Adipose tissue (tissue), 3 donors: ENCODE measurements around the gene PREPL. TPM values are rescaled to one million over a fixed set of nuclear protein-coding genes. Genes with fewer than 3 reads are reported as not detected.

Experiments used
- H3K27ac ChIP-seq: one replicate; pipeline ENCODE4 v1.5.1; 2013; ENCODE audit warnings: low read depth, low read length
- WGBS, 3 donors: extraction: QIAGEN DNeasy Blood & Tissue Kit; methylation state at CpG; one replicate each; pipeline ENCODE4 v1.1.7; 2013; 5-methylcytosine and 5-hydroxymethylcytosine counted together
- polyA plus RNA-seq, 3 donors: library from polyadenylated mRNA; stranded (reverse); fragments of 200-250 nt; gene quantifications; one replicate each; pipeline ENCODE4 v1.2.3, GENCODE V29; 2013
- donor health status: healthy with polysubstance abuse.
- donor health status: Bipolar disorder and iron deficiency.
- donor health status: healthy.

PREPL gene
- polyA plus RNA-seq, 3 donors = 9.2 to 16.8 (median 12.8) TPM

DNA sequence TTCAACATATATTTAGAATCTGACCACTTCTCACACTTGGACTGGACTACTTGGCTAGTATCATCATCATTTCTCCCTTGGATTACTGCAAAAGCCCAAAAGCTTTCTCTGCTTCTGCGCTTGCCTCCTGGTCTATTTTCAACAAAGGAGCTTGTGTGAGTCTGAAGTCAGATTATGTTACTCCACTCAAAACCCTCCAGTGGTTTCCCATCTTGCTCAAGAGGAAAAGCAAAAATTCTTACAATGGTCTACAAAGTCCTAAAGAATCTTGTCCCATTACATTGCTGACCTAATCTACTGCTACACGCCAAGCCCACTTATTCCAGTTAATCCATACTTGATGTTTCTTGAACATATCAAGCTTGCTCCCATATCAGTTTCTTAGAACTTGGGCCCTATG, 9.6 kb downstream of the PREPL start:
- WGBS, 3 donors = 55 to 82% (median 60%) methylated on average over 2 of the region's 2 CpGs

DNA sequence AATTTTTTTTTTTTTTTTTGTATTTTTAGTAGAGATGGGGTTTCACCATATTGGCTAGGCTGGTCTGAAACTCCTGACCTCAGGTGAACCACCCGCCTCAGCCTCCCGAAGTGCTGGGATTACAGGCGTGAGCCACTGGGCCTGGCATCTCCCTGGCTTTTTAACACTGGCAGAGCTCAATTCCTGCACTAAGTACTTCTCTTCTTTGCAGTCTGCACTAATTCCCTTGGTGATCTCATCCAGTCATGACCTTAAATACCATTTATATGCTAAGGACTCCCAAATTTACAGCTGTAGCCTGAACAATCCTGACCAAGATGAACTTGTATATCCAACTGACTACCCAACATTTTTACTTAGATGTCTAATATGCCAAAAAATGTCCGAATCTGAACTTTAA, 10.2 kb downstream of the PREPL start:
- no peak overlapping the region for H3K27ac ChIP-seq
- WGBS, 3 donors = 65 to 77% (median 75%) methylated on average over 4 of the region's 4 CpGs

More for the DNA sequence above, 9.6 kb downstream of the PREPL start:
- no peak overlapping the region for H3K27ac ChIP-seq

DNA sequence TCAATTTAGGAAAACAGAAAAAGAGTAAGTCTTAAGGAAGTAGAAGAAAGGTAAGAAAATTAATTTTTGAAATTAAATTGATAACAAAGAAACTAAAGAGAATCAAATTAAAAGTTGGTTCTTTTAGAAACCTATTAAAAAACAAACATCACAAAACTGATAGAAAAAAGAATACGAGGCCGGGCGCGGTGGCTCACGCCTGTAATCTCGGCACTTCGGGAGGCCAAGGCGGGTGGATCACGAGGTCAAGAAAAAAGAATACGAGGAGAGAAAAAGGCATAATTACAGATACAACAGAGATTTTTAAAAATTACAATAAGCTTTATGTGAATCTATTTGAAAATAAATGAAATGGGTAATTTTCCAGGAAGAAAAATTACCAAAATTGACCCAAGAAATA, 11.8 kb downstream of the PREPL start:
- 97 to 99% (median 98%) methylated on average over 10 of the region's 10 CpGs for WGBS, 3 donors
- H3K27ac ChIP-seq = no peak overlapping the region

DNA sequence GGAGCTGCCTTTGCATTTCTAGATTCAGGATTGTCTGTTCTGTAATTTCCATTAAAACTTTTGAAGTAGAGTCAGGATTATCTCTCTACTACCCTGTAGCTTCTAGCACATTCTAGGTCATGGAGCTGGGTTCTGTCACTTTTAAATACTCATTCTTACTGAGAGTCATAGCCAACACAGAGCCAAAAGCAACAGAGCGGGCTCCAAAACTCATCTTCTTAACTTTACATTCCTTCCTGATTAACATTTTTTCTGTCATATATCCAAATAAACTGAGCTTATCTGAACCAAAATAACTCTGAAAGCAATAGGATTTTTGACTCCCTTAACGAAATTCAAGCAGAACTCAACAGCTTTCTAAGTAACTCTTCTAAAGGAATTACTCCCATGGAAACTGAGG, 12.9 kb downstream of the PREPL start:
- 59 to 70% (median 61%) methylated on average over 2 of the region's 2 CpGs for WGBS, 3 donors
- no peak overlapping the region for H3K27ac ChIP-seq

DNA sequence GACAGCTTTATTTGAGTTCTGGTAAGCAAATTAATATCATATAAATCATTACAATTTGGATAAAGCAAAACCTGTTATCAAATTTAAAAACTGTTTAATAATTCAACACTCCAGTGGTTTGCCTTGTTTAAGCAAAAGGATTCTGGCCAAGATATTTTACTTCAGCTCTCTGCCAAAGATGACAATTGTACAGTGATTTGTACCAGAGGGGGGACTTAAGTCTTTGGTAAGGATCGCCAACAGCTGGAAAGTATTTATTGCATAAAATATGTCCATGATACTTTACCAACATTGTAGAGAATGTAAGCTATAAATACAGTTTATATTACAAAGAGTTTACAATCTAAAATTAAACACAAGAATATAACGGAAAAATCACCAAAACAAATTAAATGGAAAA, 13.8 kb downstream of the PREPL start:
- no peak overlapping the region for H3K27ac ChIP-seq
- 44 to 68% (median 65%) methylated on average over 2 of the region's 2 CpGs for WGBS, 3 donors

DNA sequence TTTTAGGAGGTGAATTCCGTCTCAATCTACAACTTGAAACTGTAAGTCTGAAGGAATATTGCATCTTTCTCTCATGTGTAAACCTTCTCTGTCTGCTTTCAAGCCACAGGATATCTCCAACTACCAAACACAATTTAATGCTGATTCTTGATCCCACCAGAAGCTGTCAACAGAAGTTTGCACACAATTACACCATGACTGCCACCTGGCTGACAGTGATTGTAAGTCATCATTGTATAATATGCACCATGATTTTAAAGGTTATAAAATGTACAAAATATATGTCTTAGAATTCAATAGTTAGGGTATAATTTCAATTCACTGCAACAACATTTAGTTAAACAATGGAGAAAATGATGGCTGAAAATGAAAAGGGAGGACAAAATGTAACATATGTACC, 18.4 kb downstream of the PREPL start:
- 65 to 91% (median 87%) methylated on average over 1 of the region's 1 CpG for WGBS, 3 donors
- no peak overlapping the region for H3K27ac ChIP-seq

DNA sequence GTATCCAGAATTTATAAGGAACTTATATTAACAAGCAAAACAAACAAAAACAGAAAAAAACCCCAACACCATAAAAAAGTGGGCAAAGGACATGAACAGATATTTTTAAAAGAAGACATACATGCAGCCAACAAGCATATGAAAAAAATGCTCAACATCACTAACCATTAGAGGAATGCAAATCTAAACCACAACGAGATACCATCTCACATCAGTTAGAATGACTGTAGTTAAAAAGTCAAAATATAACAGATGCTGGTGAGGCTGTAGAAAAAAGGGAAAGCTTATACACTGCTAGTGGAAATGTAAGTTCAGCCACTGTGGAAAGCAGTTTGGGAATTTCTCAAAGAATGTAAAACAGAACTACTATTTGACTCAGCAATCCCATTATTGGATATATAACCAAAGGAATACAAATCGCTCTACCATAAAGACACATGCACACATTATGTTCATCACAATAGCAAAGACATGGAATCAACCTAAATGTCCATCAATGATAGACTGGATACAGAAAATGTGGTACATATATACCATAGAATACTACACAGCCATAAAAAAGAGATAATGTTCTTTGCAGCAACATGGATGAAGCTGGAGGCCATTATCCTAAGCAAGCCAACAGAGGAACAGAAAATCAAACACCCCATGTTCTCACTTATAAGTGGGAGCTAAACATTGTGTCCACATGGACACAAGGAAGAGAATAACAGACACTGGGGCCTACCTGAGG, 25.3 kb downstream of the PREPL start:
- H3K27ac ChIP-seq = no peak overlapping the region
- 94 to 96% (median 96%) methylated on average over 2 of the region's 2 CpGs for whole genome bisulfite sequencing, 3 donors

DNA sequence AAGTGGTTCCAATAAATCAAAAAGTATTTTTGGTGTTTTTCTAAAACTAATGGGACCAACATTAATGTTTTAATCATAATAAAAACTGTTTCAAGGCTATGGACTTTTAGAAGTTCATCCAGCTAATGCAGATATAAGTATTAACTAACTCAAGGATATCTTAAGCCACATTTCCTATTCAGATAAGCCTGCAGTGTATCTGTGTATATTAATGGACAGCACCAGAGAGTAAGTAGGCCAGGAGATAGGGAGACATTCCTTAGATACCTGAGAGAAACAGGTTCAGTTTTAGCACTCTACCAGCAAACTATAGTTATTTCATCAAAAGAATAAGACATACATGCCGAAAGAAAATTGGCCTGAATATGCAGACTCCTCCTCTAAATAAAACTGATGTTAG, 27.3 kb downstream of the PREPL start:
- 22 to 91% (median 84%) methylated on average over 1 of the region's 1 CpG for WGBS, 3 donors
- no peak overlapping the region for H3K27ac ChIP-seq

DNA sequence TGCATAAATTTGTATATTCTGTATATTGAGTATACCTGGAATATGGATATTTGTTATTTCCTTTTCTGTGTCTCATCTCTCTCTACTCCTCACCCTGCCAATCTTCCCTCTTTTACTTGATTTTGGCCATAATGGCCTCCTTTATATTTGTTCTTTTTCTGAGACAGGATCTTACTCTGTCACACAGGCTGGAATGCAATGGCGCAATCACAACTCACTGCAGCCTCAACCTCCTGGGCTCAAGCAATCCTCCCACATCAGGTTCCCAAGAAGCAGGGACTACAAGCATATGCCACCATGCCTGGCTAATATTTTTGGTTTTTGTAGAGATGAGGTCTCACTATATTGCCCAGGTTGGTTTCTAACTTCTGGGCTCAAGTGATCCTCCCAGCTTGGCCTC, 30.5 kb downstream of the PREPL start:
- 98 to 100% (median 100%) methylated on average over 1 of the region's 1 CpG for WGBS, 3 donors
- no peak overlapping the region for H3K27ac ChIP-seq

DNA sequence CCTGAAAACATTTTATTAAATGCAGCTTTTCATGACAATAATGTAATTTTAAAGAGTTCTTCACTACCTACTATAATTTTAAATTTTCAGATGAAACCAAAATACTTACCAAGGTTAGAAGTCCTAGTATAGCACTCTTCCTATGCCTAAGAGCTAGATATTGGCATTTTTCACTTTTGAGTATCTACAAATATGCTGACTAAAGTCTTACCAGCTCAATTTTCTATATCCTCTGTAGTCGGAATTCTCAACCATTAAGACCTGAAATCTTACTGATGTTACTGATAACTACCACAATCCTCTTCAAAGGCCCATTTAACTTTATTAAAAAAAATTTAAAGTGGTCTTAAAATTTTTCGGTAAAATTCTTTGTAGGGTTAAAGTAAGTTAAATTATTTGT, 32.0 kb downstream of the PREPL start:
- WGBS, 3 donors = 92 to 95% (median 93%) methylated on average over 2 of the region's 2 CpGs
- no peak overlapping the region for H3K27ac ChIP-seq

DNA sequence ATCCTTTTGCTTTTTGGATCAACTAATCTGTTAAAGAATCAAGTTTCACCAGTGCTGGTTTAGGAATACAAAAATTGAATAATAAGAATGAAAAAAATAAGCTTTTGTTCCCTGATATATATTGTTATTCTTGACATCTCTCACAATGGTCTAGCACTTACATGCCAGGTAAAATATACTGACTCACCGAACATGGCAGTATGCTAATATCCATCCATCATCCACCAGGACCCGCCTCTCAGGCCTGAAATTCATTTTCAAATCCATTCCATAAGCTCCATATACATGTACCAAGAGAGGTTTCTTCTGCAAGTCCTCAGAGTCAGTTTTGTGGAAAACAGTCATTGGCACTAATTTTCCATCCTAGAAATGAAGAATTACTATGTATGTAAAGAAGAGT, 32.5 kb downstream of the PREPL start:
- no peak overlapping the region for H3K27ac ChIP-seq
- 93 to 98% (median 94%) methylated on average over 2 of the region's 2 CpGs for WGBS, 3 donors

DNA sequence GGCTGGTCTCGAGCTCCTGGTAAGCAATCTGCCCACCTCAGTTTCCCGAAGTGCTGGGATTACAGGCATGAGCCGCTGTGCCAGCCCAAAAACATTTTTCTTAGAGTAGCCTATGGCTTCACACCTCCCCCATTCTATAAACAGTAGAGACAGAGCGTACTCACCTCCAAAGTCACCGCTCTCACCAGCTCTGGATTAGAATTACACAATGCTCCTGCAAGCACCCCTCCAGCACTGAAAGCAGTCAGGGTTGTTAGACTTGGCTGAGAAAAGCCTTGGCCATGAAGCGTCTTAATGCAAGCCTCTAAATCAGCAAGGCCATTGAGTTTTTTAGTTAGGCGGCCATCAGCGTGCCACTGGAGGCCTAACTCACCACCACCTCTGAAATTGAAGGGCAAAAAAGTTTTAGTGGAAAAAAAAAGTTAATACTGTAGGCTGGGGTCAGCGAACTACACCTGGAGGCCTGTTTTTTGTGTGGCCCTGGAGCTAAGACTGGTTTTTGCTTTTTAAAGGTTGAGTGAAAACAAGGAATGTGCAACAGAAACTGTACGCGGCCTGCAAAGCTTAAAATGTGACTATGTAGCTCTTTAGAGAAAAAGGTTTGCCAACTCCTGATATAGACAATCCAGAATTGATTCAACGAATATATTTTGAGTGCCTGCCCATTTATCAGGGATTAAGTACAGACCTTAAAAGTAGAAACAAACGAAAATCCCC, 34.6 kb downstream of the PREPL start:
- 87 to 90% (median 90%) methylated on average over 13 of the region's 13 CpGs for WGBS, 3 donors
- no peak overlapping the region for H3K27ac ChIP-seq

DNA sequence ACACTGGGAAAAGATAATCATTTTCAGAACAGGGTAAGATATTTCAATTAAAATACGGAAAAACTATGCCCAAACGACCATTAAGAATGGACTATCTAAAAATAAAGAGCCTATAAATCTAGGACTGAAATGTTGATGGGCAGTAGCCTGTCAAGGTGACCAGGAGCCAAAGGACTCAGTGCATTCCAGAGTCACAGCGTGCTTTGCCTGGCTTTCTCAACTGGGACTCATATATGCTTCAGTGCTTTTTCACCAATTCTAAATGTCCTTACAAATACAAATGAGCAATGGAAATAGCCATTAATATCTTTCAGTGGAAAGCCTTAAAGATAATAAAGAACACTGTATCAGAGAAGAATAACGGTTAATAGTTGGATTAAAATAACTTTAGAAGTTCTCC, 35.4 kb downstream of the PREPL start:
- WGBS, 3 donors = 76 to 95% (median 79%) methylated on average over 4 of the region's 4 CpGs
- H3K27ac ChIP-seq = no peak overlapping the region

DNA sequence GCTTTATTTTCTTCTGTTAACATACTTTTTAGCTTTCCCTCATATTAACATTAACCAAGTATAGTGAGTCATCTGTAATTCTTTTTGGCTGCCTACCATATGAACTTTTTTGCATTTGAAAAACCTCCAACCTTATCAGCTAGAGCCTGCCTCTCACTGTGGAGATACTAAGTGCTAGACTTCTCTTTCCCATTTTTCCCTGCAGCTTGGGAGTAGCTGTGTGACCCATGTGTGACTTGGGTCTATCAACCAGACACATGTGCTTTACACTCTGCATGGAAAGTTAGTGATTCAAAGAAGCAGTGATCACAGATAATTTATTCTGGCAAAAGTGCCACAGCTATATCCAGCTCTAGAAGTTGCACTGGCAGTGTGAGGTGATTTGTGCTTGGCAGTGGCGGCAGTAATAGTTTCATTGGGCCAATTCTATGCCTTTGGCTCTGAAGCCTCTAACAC, 36.3 kb downstream of the PREPL start:
- 44 to 78% (median 74%) methylated on average over 1 of the region's 1 CpG for whole genome bisulfite sequencing, 3 donors
- H3K27ac ChIP-seq = no peak overlapping the region

DNA sequence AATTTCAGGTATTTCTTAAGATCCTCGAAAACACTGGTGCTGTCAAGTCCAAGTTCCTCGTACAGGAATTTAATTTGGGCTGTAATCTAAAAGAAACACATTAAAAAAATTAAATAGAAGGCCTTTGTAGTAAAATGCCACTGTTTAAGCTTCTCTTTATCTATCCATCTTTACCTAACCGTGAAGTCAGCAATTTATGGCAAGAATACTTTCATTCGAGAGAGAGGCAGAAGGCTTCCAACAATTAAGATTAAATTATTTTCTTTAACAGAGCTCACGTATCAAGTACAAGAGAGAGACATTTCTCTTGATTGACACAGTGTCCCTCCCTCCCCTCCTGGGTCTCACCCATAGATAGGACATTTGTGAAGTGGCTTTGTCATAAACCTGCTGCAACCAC, 39.9 kb downstream of the PREPL start:
- H3K27ac ChIP-seq = no peak overlapping the region
- WGBS, 3 donors = 89 to 91% (median 91%) methylated on average over 5 of the region's 5 CpGs

DNA sequence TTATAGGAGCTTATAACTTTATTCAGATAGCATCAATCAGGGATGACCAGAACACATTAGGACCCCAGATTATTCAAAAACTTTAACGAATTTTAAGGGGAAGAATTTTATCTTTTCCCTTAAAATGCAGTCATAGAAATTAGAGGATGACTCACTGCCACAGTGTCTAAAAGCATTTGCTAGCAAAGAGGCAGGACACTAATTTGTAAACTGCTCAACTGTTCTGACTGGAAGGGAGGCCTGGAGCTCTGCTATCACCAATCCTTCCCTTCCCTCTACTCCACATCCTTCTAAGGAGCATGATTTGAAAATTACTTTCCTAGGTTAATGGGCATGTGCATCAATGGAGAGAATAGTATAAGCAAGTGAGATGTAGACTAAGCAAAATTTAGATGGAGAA, 40.5 kb downstream of the PREPL start:
- WGBS, 3 donors = 67 to 89% (median 86%) methylated on average over 1 of the region's 1 CpG
- no peak overlapping the region for H3K27ac ChIP-seq

DNA sequence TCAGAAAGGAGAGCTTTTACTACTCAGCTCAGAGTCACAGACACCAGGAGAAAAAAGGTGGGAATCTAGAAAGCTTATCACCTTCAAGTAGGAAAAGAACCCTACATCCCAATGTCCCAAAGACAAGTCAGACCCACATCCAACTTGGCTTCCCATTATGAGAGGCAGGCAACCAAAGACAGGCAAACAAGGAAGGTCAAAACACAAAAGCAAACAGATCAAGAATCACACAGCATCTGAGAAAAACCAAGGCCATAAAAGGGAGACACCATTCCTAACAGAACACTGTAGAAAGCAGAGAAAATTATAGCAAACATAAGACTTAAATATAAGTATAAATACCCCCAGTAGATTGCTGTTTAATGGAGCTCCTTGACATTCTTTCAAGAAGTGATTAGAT, 45.3 kb downstream of the PREPL start:
- H3K27ac ChIP-seq = no peak overlapping the region

DNA sequence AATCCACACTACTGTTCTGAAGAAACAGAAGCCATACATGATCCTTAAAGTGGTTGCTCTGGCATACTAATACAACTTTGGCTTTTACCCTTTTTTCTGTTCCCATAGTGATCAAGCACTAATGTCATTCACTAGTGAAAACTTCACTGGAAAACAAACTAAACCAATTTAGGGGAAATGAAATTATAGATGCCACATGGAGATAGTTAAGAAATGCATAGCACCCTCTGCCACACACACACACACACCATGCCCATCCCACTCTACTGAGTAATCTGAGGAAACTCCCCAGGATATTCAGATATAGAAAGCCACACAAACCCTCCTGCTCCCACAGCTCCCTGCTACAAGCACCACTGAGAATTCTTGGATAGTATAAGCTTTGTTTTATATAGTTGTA, 46.9 kb downstream of the PREPL start:
- no peak overlapping the region for H3K27ac ChIP-seq

DNA sequence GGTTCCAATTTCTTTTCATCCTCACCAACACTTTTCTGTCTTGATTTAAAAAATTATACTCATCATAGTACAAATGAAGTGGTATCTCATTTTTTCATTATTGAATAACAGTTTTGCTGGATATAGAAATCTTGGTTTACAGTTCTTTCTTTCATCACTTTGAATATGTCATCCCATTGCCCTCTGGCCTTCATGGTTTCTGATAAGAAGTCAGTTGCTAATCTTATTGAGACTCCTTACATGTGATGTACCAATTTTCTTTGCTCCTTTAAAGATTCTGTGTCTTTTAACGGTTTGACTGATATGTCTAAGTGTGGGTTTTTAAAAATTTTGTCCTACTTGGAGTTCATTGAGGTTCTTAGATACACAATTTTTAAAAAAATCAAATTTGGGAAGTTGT, 51.0 kb downstream of the PREPL start:
- 95 to 97% (median 96%) methylated on average over 1 of the region's 1 CpG for WGBS, 3 donors
- no peak overlapping the region for H3K27ac ChIP-seq

DNA sequence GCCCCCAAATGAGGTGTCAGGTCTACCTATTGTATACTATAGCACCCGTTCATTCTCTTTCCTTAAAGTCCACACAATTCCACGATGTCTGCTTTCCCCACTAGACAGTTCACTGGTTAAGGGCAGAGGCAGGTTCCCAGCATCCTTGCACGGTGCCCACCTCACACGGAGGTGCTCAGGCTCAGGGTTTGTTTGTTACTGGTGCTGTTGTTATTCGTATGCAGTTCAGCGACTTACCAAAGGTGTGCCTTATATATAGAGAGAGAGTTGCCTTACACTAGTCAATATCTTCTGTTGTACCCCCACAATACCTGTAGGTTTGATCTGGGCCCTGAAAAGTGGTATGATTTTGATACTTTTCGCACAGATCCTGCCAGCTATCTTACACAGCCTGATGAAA, 55.4 kb downstream of the PREPL start:
- 79 to 85% (median 80%) methylated on average over 7 of the region's 7 CpGs for WGBS, 3 donors
- H3K27ac ChIP-seq = no peak overlapping the region
